ENCODE results near the gene THSD4.

- no peak for TF ChIP-seq CTCF (IDR thresholded peaks at IDR 0.05; ENCODE audit: low read depth, low read length)
- TF ChIP-seq EZH2phosphoT487 (IDR thresholded peaks at IDR 0.05; ENCODE audit: low read depth): no peak
Observed at GRCh38 chr15:71359246-71359645, 244.0 kb downstream of the THSD4 start.

All from OCI-LY3 (cell line).